HG03565 (cell line): ENCODE measurements around the gene DDX24.
A peak's percentile ranks its signal among the peaks of the same experiment; 100 is the strongest.

Experiments used
- ATAC-seq: cut with Tn5 transposase; IDR thresholded peaks from one replicate; pipeline ENCODE4 v1.9.1; 2021; ENCODE audit warnings: mild to moderate bottlenecking, moderate library complexity; ENCODE audit not compliant: unreplicated experiment

Gene DDX24

GRCh38 chr14:94080621-94081385 is at the start of gene DDX24, which contains the start of gene IFI27L1:
Gene DDX24, minus strand, starts transcription at chr14:94081202. Its CDS starts 1,460 bp downstream, at chr14:94079742.
Gene IFI27L1, plus strand, starts transcription at chr14:94081310. Its CDS starts 15,628 bp downstream, at chr14:94096938.
- ATAC-seq, result peak; percentile 99

GRCh38 chr14:94129758-94130414 is 48.9 kb upstream of the DDX24 start:
- no peak for ATAC-seq

GRCh38 chr14:94129111-94129757 is 48.2 kb upstream of the DDX24 start, which contains the start of gene IFI27L2:
Gene IFI27L2, minus strand, starts transcription at chr14:94129604. Its CDS starts 40 bp downstream, at chr14:94129564.
- ATAC-seq, result peak; percentile 91

GRCh38 chr14:94128216-94128839 is 47.3 kb upstream of the DDX24 start:
- no peak for ATAC-seq

GRCh38 chr14:94127330-94127729 is 46.3 kb upstream of the DDX24 start:
- ATAC-seq, result no peak

- no peak for ATAC-seq
Measured at GRCh38 chr14:94126800-94127199, 45.8 kb upstream of the DDX24 start.

GRCh38 chr14:94126419-94126677 is 45.3 kb upstream of the DDX24 start:
- no peak for ATAC-seq

GRCh38 chr14:94125659-94126418 is 44.8 kb upstream of the DDX24 start:
- ATAC-seq, result no peak

- ATAC-seq, result no peak
Measured at GRCh38 chr14:94124582-94125377, 43.8 kb upstream of the DDX24 start.

GRCh38 chr14:94123868-94124267 is 42.9 kb upstream of the DDX24 start:
- ATAC-seq, result no peak

- no peak for ATAC-seq
Measured at GRCh38 chr14:94123296-94123695, 42.3 kb upstream of the DDX24 start.

- no peak for ATAC-seq
Measured at GRCh38 chr14:94122438-94122837, 41.4 kb upstream of the DDX24 start.

GRCh38 chr14:94121485-94121884 is 40.5 kb upstream of the DDX24 start:
- ATAC-seq, result no peak

- no peak for ATAC-seq
Measured at GRCh38 chr14:94120667-94121340, 39.8 kb upstream of the DDX24 start.

GRCh38 chr14:94119071-94119470 is 38.1 kb upstream of the DDX24 start:
- ATAC-seq, result no peak

- no peak for ATAC-seq
Measured at GRCh38 chr14:94117856-94118255, 36.9 kb upstream of the DDX24 start.

- no peak for ATAC-seq
Measured at GRCh38 chr14:94116701-94117100, 35.7 kb upstream of the DDX24 start.

GRCh38 chr14:94115631-94116030 is 34.6 kb upstream of the DDX24 start:
- ATAC-seq, result no peak

GRCh38 chr14:94115058-94115591 is 34.1 kb upstream of the DDX24 start:
- ATAC-seq, result no peak
